Gastroesophageal sphincter (tissue), 4 donors: ENCODE measurements around the gene PLS3. TPM values are rescaled to one million over a fixed set of nuclear protein-coding genes. Genes with fewer than 3 reads are reported as not detected.
"Not testable (repeated sequence)": the region's sequence is repeated elsewhere in the genome, so short reads cannot be mapped to it uniquely, and the experiment has no call there.

ENCODE experiments used
- ATAC-seq: fragments of 150-250 bp; one replicate; pipeline ENCODE4 v1.9.1; 2016; ENCODE audit warnings: mild to moderate bottlenecking, moderate library complexity
- H3K27ac ChIP-seq, 4 donors: fragments of 200-600 bp; sonication (generic) in 3 of 4; 1 replicate in 3 of 4; 2 replicates in 1 of 4; pipeline ENCODE4 v1.5.1; 2016 to 2019
- H3K27me3 ChIP-seq: fragments of 200-600 bp; sonication (generic); one replicate; pipeline ENCODE4 v1.5.1; 2019
- H3K36me3 ChIP-seq, 2 donors: fragments of 200-600 bp; sonication (generic); one replicate each; pipeline ENCODE4 v1.5.1; 2019; ENCODE audit warnings: control low read depth in 1 of 2
- H3K4me1 ChIP-seq, 3 donors: fragments of 200-600 bp; sonication (generic); 1 replicate in 2 of 3; 2 replicates in 1 of 3; pipeline ENCODE4 v1.5.1; 2016 to 2019; ENCODE audit warnings: control low read depth in 2 of 3
- H3K4me3 ChIP-seq, 2 donors: fragments of 200-600 bp; sonication (generic); one replicate each; pipeline ENCODE4 v1.5.1; 2019; ENCODE audit warnings: mild to moderate bottlenecking in 1 of 2, moderate library complexity in 1 of 2
- H3K9me3 ChIP-seq, 3 donors: fragments of 200-600 bp; sonication (generic); one replicate each; pipeline ENCODE4 v1.5.1; 2017 to 2019; ENCODE audit warnings: control low read depth in 2 of 3
- CTCF ChIP-seq, 4 experiments: fragments of 200-600 bp in 2 of 4; fragments of 450-650 bp in 2 of 4; sonication (generic) in 1 of 4; IDR thresholded peaks; one replicate each; pipeline ENCODE4 v1.5.1; 2017 to 2019; ENCODE audit warnings: antibody characterized with exemption in 4 of 4, mild to moderate bottlenecking in 2 of 4, moderate library complexity in 2 of 4
- EP300 ChIP-seq: sonication (generic); formaldehyde crosslinking; IDR thresholded peaks from one replicate; pipeline ENCODE4 v1.6.1; 2017; ENCODE audit warnings: antibody characterized with exemption, mild to moderate bottlenecking
- POLR2A ChIP-seq, 2 donors: fragments of 450-650 bp; IDR thresholded peaks; one replicate each; pipeline ENCODE4 v1.6.1; 2017; ENCODE audit warnings: antibody characterized with exemption in 2 of 2, mild to moderate bottlenecking in 2 of 2, moderate library complexity in 1 of 2
- POLR2AphosphoS5 ChIP-seq: sonication (generic); formaldehyde crosslinking; IDR thresholded peaks from one replicate; pipeline ENCODE4 v1.6.1; 2017; ENCODE audit warnings: antibody characterized with exemption
- WGBS, 2 donors: methylation state at CpG; one replicate each; pipeline ENCODE4 v1.1.5; 2018; ENCODE audit warnings: low coverage in 1 of 2; 5-methylcytosine and 5-hydroxymethylcytosine counted together
- total RNA-seq, 4 donors: library from RNA; depleted of rRNA; stranded (reverse); fragments of >200 nt; gene quantifications; one replicate each; pipeline ENCODE4 v1.1.0, GENCODE V29; 2016

Gene PLS3
- total RNA-seq, 4 donors from 2014 or later = 83.5 to 134 (median 114) TPM

DNA sequence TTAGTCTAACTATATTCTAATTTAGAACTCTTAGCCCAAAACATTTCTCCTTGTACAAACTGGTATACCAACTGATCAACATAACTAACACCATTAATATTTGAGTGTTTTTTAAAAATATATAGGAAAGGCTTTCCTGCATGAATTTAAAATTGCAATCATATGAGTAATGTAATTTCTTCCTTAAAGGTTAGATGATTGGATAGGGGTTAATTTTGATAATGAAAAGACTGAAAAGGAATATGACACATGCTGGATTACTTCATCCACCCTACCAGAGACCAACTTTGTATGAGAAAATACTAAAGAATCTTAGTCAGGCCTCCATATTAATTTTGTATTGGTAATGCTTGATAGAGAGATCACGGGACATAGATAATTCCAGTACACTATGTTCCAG is 25.1 kb upstream of the PLS3 start:
- no peaks in the 10 kb centered on the region for H3K27me3 ChIP-seq
- no peaks in the 10 kb centered on the region for H3K36me3 ChIP-seq
- no peak for ATAC-seq
- no peaks in the 10 kb centered on the region for H3K4me1 ChIP-seq
- H3K4me3 ChIP-seq = no peak overlapping the region
- WGBS, 2 donors = 80% methylated on average over 1 of the region's 1 CpG; no CpG with 5 or more reads in 1 of the 2 donors
- H3K9me3 ChIP-seq = no peaks in the 10 kb centered on the region
- no peak for TF ChIP-seq EP300
- TF ChIP-seq POLR2AphosphoS5 = no peak
- TF ChIP-seq CTCF (IDR thresholded peaks at IDR 0.05) = no peak
- TF ChIP-seq POLR2A (IDR thresholded peaks at IDR 0.05) = no peak
- no peak overlapping the region for H3K27ac ChIP-seq

GRCh38 chrX:115539841-115540240 is 21.1 kb upstream of the PLS3 start:
- Histone ChIP-seq H3K27ac (no peak overlapping the region), H3K4me3 (no peak overlapping the region), H3K9me3 (no peaks in the 10 kb centered on the region), H3K36me3 (no peaks in the 10 kb centered on the region), H3K27me3 (no peaks in the 10 kb centered on the region), H3K4me1 (no peaks in the 10 kb centered on the region)
- TF ChIP-seq POLR2AphosphoS5 (no peak), CTCF (IDR thresholded peaks at IDR 0.05) (no peak), POLR2A (IDR thresholded peaks at IDR 0.05) (no peak), EP300 (no peak)
- 70 to 86% methylated on average over 2 of the region's 2 CpGs for WGBS, 2 donors
- ATAC-seq = no peak

DNA sequence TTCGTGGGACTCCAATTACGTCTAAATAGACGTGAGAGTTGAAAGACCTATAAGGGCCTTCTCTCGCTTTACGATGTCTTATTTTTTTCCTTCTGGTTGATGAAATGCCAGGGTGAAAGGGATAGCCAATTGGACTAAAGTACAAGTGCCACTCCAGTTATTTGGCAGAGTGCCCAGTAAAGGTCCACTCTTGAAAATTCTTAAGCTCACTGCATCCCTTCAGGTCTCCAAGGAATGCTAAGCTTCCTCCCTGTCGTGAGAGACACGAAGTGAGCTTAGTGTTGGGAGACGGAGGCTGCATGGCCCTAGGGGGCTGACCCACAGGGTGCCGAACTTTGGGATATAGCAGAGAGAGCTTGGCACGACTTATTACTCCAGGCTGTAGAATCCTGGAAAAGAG is 19.9 kb upstream of the PLS3 start:
- H3K36me3 ChIP-seq, H3K4me3 ChIP-seq, ATAC-seq, H3K9me3 ChIP-seq, H3K4me1 ChIP-seq, H3K27me3 ChIP-seq, H3K27ac ChIP-seq: not testable (repeated sequence)
- 97 to 100% methylated on average over 5 of the region's 10 CpGs for WGBS, 2 donors

GRCh38 chrX:115547448-115547847 is 13.5 kb upstream of the PLS3 start:
- H3K27ac ChIP-seq = no peak overlapping the region
- no peaks in the 10 kb centered on the region for H3K4me1 ChIP-seq
- H3K36me3 ChIP-seq = no peaks in the 10 kb centered on the region
- no peaks in the 10 kb centered on the region for H3K27me3 ChIP-seq
- 25% methylated on average over 2 of the region's 2 CpGs; no CpG with 5 or more reads in 1 of the 2 donors for WGBS, 2 donors
- no peak overlapping the region for H3K4me3 ChIP-seq
- no peaks in the 10 kb centered on the region for H3K9me3 ChIP-seq
- TF ChIP-seq EP300 = no peak
- no peak for TF ChIP-seq POLR2AphosphoS5
- no peak for TF ChIP-seq POLR2A (IDR thresholded peaks at IDR 0.05)
- no peak for TF ChIP-seq CTCF (IDR thresholded peaks at IDR 0.05)
- no peak for ATAC-seq

GRCh38 chrX:115549008-115549407 is 12.0 kb upstream of the PLS3 start:
- Histone ChIP-seq H3K9me3 (no peaks in the 10 kb centered on the region), H3K4me3 (no peak overlapping the region), H3K27ac (no peak overlapping the region), H3K36me3 (no peaks in the 10 kb centered on the region), H3K27me3 (no peaks in the 10 kb centered on the region), H3K4me1 (no peaks in the 10 kb centered on the region)
- 80% methylated on average over 2 of the region's 3 CpGs; no CpG with 5 or more reads in 1 of the 2 donors for WGBS, 2 donors
- no peak for ATAC-seq
- TF ChIP-seq CTCF (IDR thresholded peaks at IDR 0.05) (no peak), POLR2AphosphoS5 (no peak), POLR2A (IDR thresholded peaks at IDR 0.05) (no peak), EP300 (no peak)

- no peaks in the 10 kb centered on the region for H3K4me1 ChIP-seq
- no peak overlapping the region for H3K4me3 ChIP-seq
- WGBS, 2 donors = 44 to 83% methylated on average over 3 to 4 of the region's 5 CpGs
- H3K9me3 ChIP-seq = no peaks in the 10 kb centered on the region
- no peak for ATAC-seq
- H3K36me3 ChIP-seq = no peaks in the 10 kb centered on the region
- no peaks in the 10 kb centered on the region for H3K27me3 ChIP-seq
- TF ChIP-seq CTCF (IDR thresholded peaks at IDR 0.05) (no peak), POLR2AphosphoS5 (no peak), POLR2A (IDR thresholded peaks at IDR 0.05) (no peak), EP300 (no peak)
- H3K27ac ChIP-seq = no peak overlapping the region
Observed at GRCh38 chrX:115553171-115553570, 7.8 kb upstream of the PLS3 start.
